Testis (tissue), 2 donors: ENCODE measurements around the gene LRP2.

Experiments
- POLR2A ChIP-seq: fragments of 450-650 bp; IDR thresholded peaks from one replicate; pipeline ENCODE4 v1.6.1; 2017; ENCODE audit warnings: antibody characterized with exemption, mild to moderate bottlenecking, moderate library complexity
- TF ChIP-seq, protein P1 (sequence below), 3 experiments: fragments of 450-650 bp in 2 of 3; fragments of 200-600 bp in 1 of 3; sonication (generic) in 1 of 3; IDR thresholded peaks; one replicate each; pipeline ENCODE4 v1.5.1; 2016 to 2019; ENCODE audit warnings: antibody characterized with exemption in 3 of 3, mild to moderate bottlenecking in 2 of 3, moderate library complexity in 1 of 3

DNA sequence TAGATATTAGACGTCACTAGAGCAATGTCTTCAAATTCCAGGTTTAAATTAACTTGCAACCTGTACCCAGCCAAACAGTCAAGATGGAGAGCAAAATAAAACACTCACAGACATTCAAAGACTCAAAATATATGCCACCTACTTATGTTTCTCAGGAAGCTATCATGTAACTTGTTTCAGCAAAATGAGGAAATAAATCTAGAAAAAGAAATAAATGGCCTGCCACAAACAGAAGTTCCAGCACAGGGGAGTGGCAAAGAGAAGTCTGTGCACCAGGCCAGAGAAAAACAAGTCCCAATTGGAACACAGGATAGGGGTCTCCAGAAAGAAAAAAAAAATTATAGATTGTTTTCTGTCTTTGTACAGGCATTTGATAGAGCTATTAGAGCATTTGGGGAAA lies 96.7 kb downstream of the LRP2 start:
- TF ChIP-seq, protein P1, sequence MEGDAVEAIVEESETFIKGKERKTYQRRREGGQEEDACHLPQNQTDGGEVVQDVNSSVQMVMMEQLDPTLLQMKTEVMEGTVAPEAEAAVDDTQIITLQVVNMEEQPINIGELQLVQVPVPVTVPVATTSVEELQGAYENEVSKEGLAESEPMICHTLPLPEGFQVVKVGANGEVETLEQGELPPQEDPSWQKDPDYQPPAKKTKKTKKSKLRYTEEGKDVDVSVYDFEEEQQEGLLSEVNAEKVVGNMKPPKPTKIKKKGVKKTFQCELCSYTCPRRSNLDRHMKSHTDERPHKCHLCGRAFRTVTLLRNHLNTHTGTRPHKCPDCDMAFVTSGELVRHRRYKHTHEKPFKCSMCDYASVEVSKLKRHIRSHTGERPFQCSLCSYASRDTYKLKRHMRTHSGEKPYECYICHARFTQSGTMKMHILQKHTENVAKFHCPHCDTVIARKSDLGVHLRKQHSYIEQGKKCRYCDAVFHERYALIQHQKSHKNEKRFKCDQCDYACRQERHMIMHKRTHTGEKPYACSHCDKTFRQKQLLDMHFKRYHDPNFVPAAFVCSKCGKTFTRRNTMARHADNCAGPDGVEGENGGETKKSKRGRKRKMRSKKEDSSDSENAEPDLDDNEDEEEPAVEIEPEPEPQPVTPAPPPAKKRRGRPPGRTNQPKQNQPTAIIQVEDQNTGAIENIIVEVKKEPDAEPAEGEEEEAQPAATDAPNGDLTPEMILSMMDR (IDR thresholded peaks at IDR 0.05) = no peak
- no peak for TF ChIP-seq POLR2A
